Mesenchymal stem cell (in vitro differentiated cells and primary cell): ENCODE measurements around the gene FBXL20.

Source experiments
- DNase-seq: peaks from one replicate; pipeline ENCODE4 v3.0.0-alpha.2; 2013
- H2AFZ ChIP-seq: one replicate; pipeline ENCODE4 v1.6.1; 2013; ENCODE audit warnings: low read depth, mild to moderate bottlenecking, control low read depth, inconsistent platforms, low read length, moderate library complexity
- H2AK5ac ChIP-seq: 2 replicates; pipeline ENCODE4 v1.6.1; 2013; ENCODE audit warnings: low read length, moderate library complexity, mild to moderate bottlenecking, inconsistent platforms; ENCODE audit not compliant: severe bottlenecking
- H2BK120ac ChIP-seq: one replicate; pipeline ENCODE4 v1.6.1; 2013; ENCODE audit warnings: low read depth, mild to moderate bottlenecking, inconsistent platforms, low read length, moderate library complexity
- H2BK12ac ChIP-seq, 2 experiments: one replicate each; pipeline ENCODE4 v1.6.1; 2013; ENCODE audit warnings: inconsistent platforms in 2 of 2, low read length in 2 of 2, mild to moderate bottlenecking in 2 of 2, moderate library complexity in 2 of 2, control low read depth in 1 of 2
- H2BK15ac ChIP-seq: one replicate; pipeline ENCODE4 v1.6.1; 2013; ENCODE audit warnings: mild to moderate bottlenecking, low read depth, inconsistent platforms; ENCODE audit not compliant: poor library complexity, severe bottlenecking
- H2BK5ac ChIP-seq: 2 replicates; pipeline ENCODE4 v1.6.1; 2013; ENCODE audit warnings: low read depth, mild to moderate bottlenecking, low read length, control low read depth, inconsistent platforms; ENCODE audit not compliant: poor library complexity, severe bottlenecking
- H3K14ac ChIP-seq, 2 experiments: one replicate each; pipeline ENCODE4 v1.6.1; 2013; ENCODE audit warnings: inconsistent platforms in 2 of 2, low read length in 2 of 2, control low read depth in 1 of 2, mild to moderate bottlenecking in 1 of 2, moderate library complexity in 1 of 2
- H3K18ac ChIP-seq, 2 experiments: one replicate each; pipeline ENCODE4 v1.6.1; 2013; ENCODE audit warnings: inconsistent platforms in 2 of 2, low read length in 2 of 2, control low read depth in 1 of 2, low read depth in 1 of 2, mild to moderate bottlenecking in 1 of 2
- H3K23ac ChIP-seq, 2 experiments: one replicate each; pipeline ENCODE4 v1.6.1; 2013; ENCODE audit warnings: inconsistent platforms in 2 of 2, low read length in 2 of 2, mild to moderate bottlenecking in 2 of 2, moderate library complexity in 2 of 2, control low read depth in 1 of 2
- H3K27ac ChIP-seq: 2 replicates; pipeline ENCODE4 v1.5.1; 2013; ENCODE audit warnings: mild to moderate bottlenecking, moderate library complexity, low read length, control low read depth, inconsistent platforms; ENCODE audit not compliant: poor library complexity, severe bottlenecking
- H3K27me3 ChIP-seq, 2 experiments: 2 replicates each; pipeline versions ENCODE4 v1.6.1 to v1.7.0; 2013; ENCODE audit warnings: low read length in 2 of 2, mild to moderate bottlenecking in 2 of 2, moderate library complexity in 2 of 2, control low read depth in 1 of 2, inconsistent platforms in 1 of 2; ENCODE audit not compliant: control insufficient read depth in 1 of 2, insufficient read depth in 1 of 2
- H3K36me3 ChIP-seq, 2 experiments: 2 replicates each; pipeline versions ENCODE4 v1.6.1 to v1.7.0; 2013; ENCODE audit warnings: low read length in 2 of 2, control low read depth in 1 of 2, inconsistent platforms in 1 of 2, low read depth in 1 of 2, mild to moderate bottlenecking in 1 of 2; ENCODE audit not compliant: insufficient read depth in 2 of 2, control insufficient read depth in 1 of 2
- H3K4ac ChIP-seq, 2 experiments: one replicate each; pipeline ENCODE4 v1.6.1; 2013; ENCODE audit warnings: inconsistent platforms in 2 of 2, low read length in 2 of 2, mild to moderate bottlenecking in 2 of 2, moderate library complexity in 2 of 2, control low read depth in 1 of 2, low read depth in 1 of 2
- H3K4me1 ChIP-seq: 2 replicates; pipeline ENCODE4 v1.6.1; 2013; ENCODE audit warnings: low read depth, low read length, control low read depth; ENCODE audit not compliant: control insufficient read depth, insufficient read depth
- H3K4me2 ChIP-seq: 2 replicates; pipeline ENCODE4 v1.6.1; 2013; ENCODE audit warnings: low read length, mild to moderate bottlenecking, inconsistent platforms; ENCODE audit not compliant: poor library complexity, severe bottlenecking
- H3K4me3 ChIP-seq, 2 experiments: 2 replicates each; pipeline versions ENCODE4 v1.5.1 to v1.7.0; 2013; ENCODE audit warnings: low read length in 2 of 2, mild to moderate bottlenecking in 2 of 2, control low read depth in 1 of 2, low read depth in 1 of 2; ENCODE audit not compliant: insufficient read depth in 1 of 2
- H3K79me1 ChIP-seq: replicated peaks from 2 replicates; pipeline ENCODE4 v1.6.1; 2013; ENCODE audit warnings: mild to moderate bottlenecking, control low read depth, low read length, inconsistent platforms; ENCODE audit not compliant: poor library complexity, severe bottlenecking
- H3K9ac ChIP-seq: 2 replicates; pipeline ENCODE4 v1.7.0; 2013; ENCODE audit warnings: mild to moderate bottlenecking, low read length, moderate library complexity
- H3K9me3 ChIP-seq: 2 replicates; pipeline ENCODE4 v1.7.0; 2013; ENCODE audit warnings: mild to moderate bottlenecking, low read length; ENCODE audit not compliant: control insufficient read depth
- H4K8ac ChIP-seq: one replicate; pipeline ENCODE4 v1.6.1; 2013; ENCODE audit warnings: inconsistent platforms, mild to moderate bottlenecking, low read length, moderate library complexity
- H4K91ac ChIP-seq: one replicate; pipeline ENCODE4 v1.6.1; 2013; ENCODE audit warnings: mild to moderate bottlenecking, low read length, inconsistent platforms
- WGBS: methylation state at CpG from one replicate; pipeline ENCODE4 v1.1.7; 2013; ENCODE audit warnings: mixed read lengths; 5-methylcytosine and 5-hydroxymethylcytosine counted together

FBXL20 gene

GRCh38 chr17:39405436-39405835 is 4.0 kb upstream of the FBXL20 start:
- no peak overlapping the region for H3K23ac ChIP-seq
- H2BK5ac ChIP-seq, result no peak overlapping the region
- H3K9me3 ChIP-seq, result no peaks in the 10 kb centered on the region
- H3K14ac ChIP-seq, result no peak overlapping the region
- WGBS, result 75% methylated on average over 1 of the region's 1 CpG
- H2BK15ac ChIP-seq, result no peak overlapping the region
- H3K27ac ChIP-seq, result no peak overlapping the region
- peaks cover 28 to 50% of the 10 kb centered on the region in 2 experiments for H3K36me3 ChIP-seq
- no peak overlapping the region for H4K91ac ChIP-seq
- no peaks in the 10 kb centered on the region for H3K27me3 ChIP-seq
- H2BK120ac ChIP-seq, result no peak overlapping the region
- no peak overlapping the region for H3K4ac ChIP-seq
- DNase-seq, result no peak
- H2AFZ ChIP-seq, result no peak overlapping the region
- no peaks in the 10 kb centered on the region for H3K4me1 ChIP-seq
- no peak overlapping the region for H3K18ac ChIP-seq
- H3K4me3 ChIP-seq, result no peak overlapping the region
- peak overlapping the region; percentile 77 for H3K9ac ChIP-seq
- peaks cover 35% of the 10 kb centered on the region for H3K79me1 ChIP-seq
- H3K4me2 ChIP-seq, result no peak overlapping the region
- H2AK5ac ChIP-seq, result no peak overlapping the region
- no peak overlapping the region for H2BK12ac ChIP-seq
- H4K8ac ChIP-seq, result no peak overlapping the region

DNA sequence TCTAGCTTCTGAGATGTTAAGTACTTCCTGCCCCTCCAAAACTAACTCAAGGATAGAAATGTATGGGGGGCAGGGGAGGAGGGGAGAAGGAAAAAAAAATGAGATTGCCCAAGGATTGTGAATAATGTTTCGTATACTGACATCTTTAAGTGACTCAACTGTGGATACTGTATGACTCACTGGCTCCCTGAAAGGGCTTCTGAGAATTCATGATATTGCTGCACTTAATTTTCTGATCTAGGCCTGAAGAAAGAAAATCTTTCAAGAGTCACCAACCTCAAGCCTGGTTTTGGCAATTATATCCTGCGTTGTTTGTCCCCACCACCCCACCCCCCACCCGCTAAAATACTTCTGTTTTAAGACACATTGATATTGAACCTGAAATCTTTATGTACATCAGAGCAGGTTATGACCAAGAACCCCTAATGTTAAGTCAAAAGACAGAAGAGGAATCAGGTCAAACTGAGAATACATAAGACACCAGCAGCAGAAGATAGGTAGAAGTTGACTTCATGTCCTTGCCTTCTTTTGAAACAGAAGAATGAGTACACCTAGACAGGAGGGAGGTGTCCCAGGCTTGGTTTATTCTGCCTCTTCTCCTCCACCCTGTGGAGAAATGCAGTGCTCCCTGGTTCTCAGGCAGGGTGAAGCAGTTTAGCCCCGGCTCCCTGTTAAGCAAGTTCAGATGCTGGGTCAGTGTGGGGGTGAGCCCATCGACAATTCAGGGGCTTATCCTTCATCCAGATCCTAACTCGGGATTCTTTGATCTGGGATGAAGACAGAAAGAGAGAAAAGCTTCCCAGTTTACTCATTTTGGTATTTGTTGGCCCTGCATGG is 3.3 kb upstream of the FBXL20 start:
- Histone ChIP-seq H2BK120ac (no peak overlapping the region), H2BK15ac (no peak overlapping the region), H3K23ac (no peak overlapping the region), H3K18ac (no peak overlapping the region), H2BK12ac (no peak overlapping the region), H2BK5ac (no peak overlapping the region), H3K9me3 (no peaks in the 10 kb centered on the region), H3K27ac (peak overlapping the region; percentile 4), H3K4me2 (no peak overlapping the region), H4K8ac (no peak overlapping the region), H3K14ac (no peak overlapping the region), H3K79me1 (peaks cover 28% of the 10 kb centered on the region), H3K4me3 (no peak overlapping the region), H3K36me3 (peaks cover 21 to 43% of the 10 kb centered on the region in 2 experiments), H2AK5ac (no peak overlapping the region), H2AFZ (no peak overlapping the region), H3K9ac (peak overlapping the region; percentile 77), H3K4ac (no peak overlapping the region), H3K4me1 (no peaks in the 10 kb centered on the region), H3K27me3 (no peaks in the 10 kb centered on the region), H4K91ac (no peak overlapping the region)
- peak; percentile 90 for DNase-seq
- WGBS, result 83% methylated on average over 3 of the region's 6 CpGs

GRCh38 chr17:39402890-39403605 is 1.6 kb upstream of the FBXL20 start:
- no peak for DNase-seq
- no peak overlapping the region for H2AFZ ChIP-seq
- H4K91ac ChIP-seq, result no peak overlapping the region
- no peak overlapping the region for H2BK120ac ChIP-seq
- peak overlapping the region; percentile 13 for H3K4me2 ChIP-seq
- no peak overlapping the region for H2BK12ac ChIP-seq
- no peak overlapping the region for H2BK15ac ChIP-seq
- no peak overlapping the region for H2AK5ac ChIP-seq
- no peak overlapping the region for H3K27ac ChIP-seq
- H3K27me3 ChIP-seq, result no peaks in the 10 kb centered on the region
- H3K9me3 ChIP-seq, result no peaks in the 10 kb centered on the region
- H3K14ac ChIP-seq, result no peak overlapping the region
- no peak overlapping the region for H3K23ac ChIP-seq
- H3K4me3 ChIP-seq, result peak overlapping the region in 1 of 2 experiments; percentile 93
- peaks cover 6 to 26% of the 10 kb centered on the region in 2 experiments for H3K36me3 ChIP-seq
- H3K79me1 ChIP-seq, result peaks cover 15% of the 10 kb centered on the region
- H3K4ac ChIP-seq, result no peak overlapping the region
- H3K18ac ChIP-seq, result no peak overlapping the region
- no peak overlapping the region for H3K9ac ChIP-seq
- H3K4me1 ChIP-seq, result no peaks in the 10 kb centered on the region
- WGBS, result 86% methylated on average over 20 of the region's 22 CpGs
- no peak overlapping the region for H4K8ac ChIP-seq
- H2BK5ac ChIP-seq, result no peak overlapping the region

DNA sequence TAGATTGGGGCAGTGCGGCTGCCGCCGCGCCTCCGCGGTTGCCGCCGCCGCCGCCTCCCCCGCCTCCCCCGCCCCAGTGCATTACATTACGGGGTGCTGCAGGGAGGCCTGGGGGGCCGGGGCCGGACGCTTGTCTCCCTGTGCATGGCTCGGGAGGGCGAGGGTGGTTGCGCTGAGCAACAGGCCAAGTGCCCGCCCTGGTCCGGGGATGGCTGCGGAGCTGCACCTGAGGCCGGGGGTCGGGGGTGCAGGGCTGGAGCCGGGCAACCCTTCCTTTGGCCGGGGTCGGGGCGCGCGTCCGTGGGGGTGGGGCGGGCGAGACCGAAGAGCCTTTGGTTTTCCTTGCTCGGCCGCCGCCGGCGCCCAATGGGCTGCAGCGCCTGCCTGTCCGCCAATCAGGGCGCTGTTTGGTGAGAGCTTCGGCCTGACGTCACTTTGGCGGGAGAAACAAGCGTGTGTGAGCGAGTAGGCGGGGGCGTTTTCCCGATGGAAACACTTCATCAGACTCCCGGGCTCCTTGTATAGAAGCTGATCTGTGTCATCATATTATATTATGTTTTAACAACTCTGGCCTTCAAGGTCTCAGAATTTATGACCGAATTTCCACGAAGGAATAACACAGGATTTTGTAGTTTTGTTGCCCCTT is 941 bp upstream of the FBXL20 start:
- Histone ChIP-seq H3K79me1 (peaks cover 11% of the 10 kb centered on the region), H3K27ac (no peak overlapping the region), H3K4me1 (no peaks in the 10 kb centered on the region), H2AK5ac (no peak overlapping the region), H3K9me3 (no peaks in the 10 kb centered on the region), H2AFZ (peak overlapping the region; percentile 92), H3K9ac (peak overlapping the region; percentile 92), H2BK5ac (no peak overlapping the region), H2BK12ac (peak overlapping the region in 1 of 2 experiments; percentile 33), H4K8ac (no peak overlapping the region), H3K18ac (peak overlapping the region in 1 of 2 experiments; percentile 84), H3K4me3 (peak overlapping the region; percentile 93 to 100), H3K36me3 (peaks cover under 1 to 19% of the 10 kb centered on the region in 2 experiments), H3K23ac (no peak overlapping the region), H3K4ac (no peak overlapping the region), H2BK120ac (peak overlapping the region; percentile 12), H4K91ac (no peak overlapping the region), H3K14ac (no peak overlapping the region), H2BK15ac (no peak overlapping the region), H3K4me2 (peak overlapping the region; percentile 62), H3K27me3 (no peaks in the 10 kb centered on the region)
- peak; percentile 94 for DNase-seq
- WGBS, result 1% methylated on average over 29 of the region's 53 CpGs
